Measurements from ENCODE around the gene CCDC50.

The CCDC50 gene

GRCh38 chr3:191350396-191351090 lies 21.3 kb downstream of the CCDC50 start:
- no peak for DNase-seq

GRCh38 chr3:191352014-191352413 lies 22.8 kb downstream of the CCDC50 start:
- no peak for DNase-seq

- DNase-seq, result no peak
Observed at GRCh38 chr3:191353022-191353777, 24.0 kb downstream of the CCDC50 start.

GRCh38 chr3:191355406-191355805 lies 26.2 kb downstream of the CCDC50 start:
- no peak for DNase-seq

GRCh38 chr3:191356631-191357439 lies 27.6 kb downstream of the CCDC50 start:
- DNase-seq, result no peak

- no peak for DNase-seq
Observed at GRCh38 chr3:191357909-191358308, 28.7 kb downstream of the CCDC50 start.

- DNase-seq, result no peak
Observed at GRCh38 chr3:191358929-191359328, 29.7 kb downstream of the CCDC50 start.

GRCh38 chr3:191360620-191361019 lies 31.4 kb downstream of the CCDC50 start:
- DNase-seq, result no peak

GRCh38 chr3:191361456-191361855 lies 32.3 kb downstream of the CCDC50 start:
- no peak for DNase-seq

- DNase-seq, result no peak
Observed at GRCh38 chr3:191362037-191362436, 32.8 kb downstream of the CCDC50 start.

GRCh38 chr3:191362524-191363090 lies 33.4 kb downstream of the CCDC50 start:
- DNase-seq, result no peak

- DNase-seq, result no peak
Observed at GRCh38 chr3:191363221-191363620, 34.0 kb downstream of the CCDC50 start.

GRCh38 chr3:191366675-191367074 lies 37.5 kb downstream of the CCDC50 start:
- no peak for DNase-seq

- no peak for DNase-seq
Observed at GRCh38 chr3:191368755-191369615, 39.8 kb downstream of the CCDC50 start.

GRCh38 chr3:191369616-191370010 lies 40.4 kb downstream of the CCDC50 start:
- DNase-seq, result no peak

- DNase-seq, result no peak
Observed at GRCh38 chr3:191372122-191372521, 42.9 kb downstream of the CCDC50 start.

GRCh38 chr3:191373327-191373726 lies 44.1 kb downstream of the CCDC50 start:
- no peak for DNase-seq

- no peak for DNase-seq
Observed at GRCh38 chr3:191376516-191377141, 47.4 kb downstream of the CCDC50 start.

GRCh38 chr3:191378142-191378812 lies 49.1 kb downstream of the CCDC50 start:
- DNase-seq, result no peak

- no peak for DNase-seq
Observed at GRCh38 chr3:191379446-191379845, 50.3 kb downstream of the CCDC50 start.

- no peak for DNase-seq
Observed at GRCh38 chr3:191380001-191380400, 50.8 kb downstream of the CCDC50 start.

Measured in NCI-H1436 treated with DMSO at 0.1 percent for 48 hours (cell line).